Measurements from ENCODE around the gene POLR2F.
A peak's percentile ranks its signal among the peaks of the same experiment; 100 is the strongest.
"Not testable (repeated sequence)": the region's sequence is repeated elsewhere in the genome, so short reads cannot be mapped to it uniquely, and the experiment has no call there.

The POLR2F gene

DNA sequence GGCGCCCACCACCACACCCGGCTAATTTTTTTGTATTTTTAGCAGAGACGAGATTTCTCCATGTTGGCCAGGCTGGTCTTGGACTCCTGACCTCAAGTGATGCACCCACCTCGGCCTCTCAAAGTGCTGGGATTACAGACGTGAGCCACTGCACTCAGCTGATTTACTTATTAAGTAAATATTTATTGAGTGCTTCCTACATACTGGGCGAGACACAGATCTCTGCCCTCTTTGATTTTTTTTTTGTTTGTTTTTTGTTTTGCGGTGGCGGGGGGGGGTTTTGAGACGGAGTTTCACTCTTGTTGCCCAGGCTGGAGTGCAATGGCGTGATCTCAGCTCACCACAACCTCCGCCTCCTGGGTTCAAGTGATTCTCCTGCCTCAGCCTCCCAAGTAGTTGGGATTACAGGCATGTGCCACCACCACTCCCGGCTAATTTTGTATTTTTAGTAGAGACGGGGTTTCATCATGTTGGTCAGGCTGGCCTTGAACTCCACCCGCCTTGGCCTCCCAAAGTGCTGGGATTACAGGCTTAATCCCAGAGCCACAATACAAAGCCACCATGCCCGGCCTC is 2.4 kb downstream of the POLR2F start:
- DNase-seq = peak; percentile 42

DNA sequence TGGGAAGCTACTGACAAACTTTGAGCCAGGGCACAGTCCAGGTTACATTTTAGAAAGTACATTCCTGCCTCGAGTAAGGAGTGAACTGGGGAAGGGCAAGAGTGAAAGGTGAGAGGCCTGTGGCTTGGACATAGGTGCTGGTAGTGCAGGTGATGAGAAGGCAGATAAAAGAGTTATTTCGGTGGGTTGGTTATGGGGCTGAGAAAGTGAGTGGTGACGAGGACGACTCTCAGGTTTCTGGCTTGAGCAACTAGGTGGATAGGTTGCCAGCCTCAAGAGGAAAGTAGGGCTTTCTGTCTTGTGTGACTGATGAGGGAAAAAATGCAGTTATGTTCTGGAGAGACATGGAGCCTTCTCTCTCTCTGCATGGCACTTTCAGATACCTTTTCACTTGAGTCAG is 3.7 kb downstream of the POLR2F start:
- DNase-seq = no peak

DNA sequence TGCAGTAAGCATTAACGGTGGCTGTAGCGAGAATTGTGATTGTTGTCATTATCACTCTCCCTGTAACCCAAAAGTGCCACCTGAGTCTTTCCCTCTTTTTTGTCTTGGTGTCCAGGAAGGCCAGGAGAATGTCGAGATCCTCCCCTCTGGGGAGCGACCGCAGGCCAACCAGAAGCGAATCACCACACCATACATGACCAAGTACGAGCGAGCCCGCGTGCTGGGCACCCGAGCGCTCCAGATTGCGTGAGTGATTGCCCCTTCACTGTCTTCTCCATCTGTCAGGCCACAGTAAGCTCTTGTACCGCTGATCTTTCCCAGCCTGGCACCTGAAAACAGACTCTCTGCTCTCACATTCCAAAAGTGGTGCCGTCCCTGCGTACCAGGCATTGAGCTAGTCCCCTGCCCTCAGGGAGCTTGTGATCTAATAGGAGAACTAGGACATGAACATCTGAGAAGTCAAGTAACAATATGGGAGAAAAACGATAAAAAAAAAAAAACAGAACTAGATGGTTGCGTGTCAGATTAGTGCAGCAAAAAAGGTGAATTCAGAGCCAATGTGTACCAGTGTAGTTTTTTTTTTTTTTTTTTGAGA is 5.8 kb downstream of the POLR2F start:
- DNase-seq = no peak

DNA sequence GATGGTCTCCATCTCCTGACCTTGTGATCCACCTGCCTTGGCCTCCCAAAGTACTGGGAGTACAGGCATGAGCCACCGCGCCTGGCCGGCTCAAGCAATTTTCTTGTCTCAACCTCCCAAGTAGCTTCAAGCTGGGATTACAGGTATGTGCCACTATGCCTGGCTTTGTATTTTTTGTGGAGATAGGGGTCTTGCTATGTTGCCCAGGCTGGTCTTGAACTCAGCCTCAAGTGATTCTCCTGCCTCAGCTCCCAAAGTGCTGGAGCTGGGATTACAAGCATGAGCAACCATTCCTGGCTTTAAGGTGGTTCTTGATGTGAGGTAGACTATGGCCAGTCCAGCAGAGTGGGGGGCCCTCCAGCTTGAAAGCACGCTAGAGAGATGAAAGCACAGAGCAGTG is 7.6 kb downstream of the POLR2F start:
- DNase-seq = no peak

GRCh38 chr22:37965940-37966664 is 12.6 kb downstream of the POLR2F start:
- no peak for DNase-seq

DNA sequence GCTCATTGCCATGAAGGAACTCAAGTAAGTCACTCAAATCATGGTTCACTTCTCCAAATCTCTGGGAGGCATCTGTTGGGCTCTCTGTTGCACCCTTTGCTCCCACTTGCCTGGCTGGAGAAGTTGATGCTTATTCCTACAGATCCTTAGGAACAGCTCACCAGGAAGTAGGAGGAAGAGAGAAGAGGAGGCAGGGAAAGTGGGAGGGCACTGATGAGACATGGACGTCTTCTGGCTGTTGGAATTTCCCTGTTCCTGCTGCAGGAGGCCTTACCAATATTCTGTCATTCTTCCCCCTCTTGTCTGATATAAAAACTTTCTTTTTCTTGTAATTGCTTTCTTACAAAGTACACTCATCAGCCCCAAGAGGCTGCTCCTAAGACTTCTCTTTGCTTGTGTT is 13.6 kb downstream of the POLR2F start:
- DNase-seq = no peak

GRCh38 chr22:37967637-37968451 is 14.3 kb downstream of the POLR2F start:
- DNase-seq = no peak

DNA sequence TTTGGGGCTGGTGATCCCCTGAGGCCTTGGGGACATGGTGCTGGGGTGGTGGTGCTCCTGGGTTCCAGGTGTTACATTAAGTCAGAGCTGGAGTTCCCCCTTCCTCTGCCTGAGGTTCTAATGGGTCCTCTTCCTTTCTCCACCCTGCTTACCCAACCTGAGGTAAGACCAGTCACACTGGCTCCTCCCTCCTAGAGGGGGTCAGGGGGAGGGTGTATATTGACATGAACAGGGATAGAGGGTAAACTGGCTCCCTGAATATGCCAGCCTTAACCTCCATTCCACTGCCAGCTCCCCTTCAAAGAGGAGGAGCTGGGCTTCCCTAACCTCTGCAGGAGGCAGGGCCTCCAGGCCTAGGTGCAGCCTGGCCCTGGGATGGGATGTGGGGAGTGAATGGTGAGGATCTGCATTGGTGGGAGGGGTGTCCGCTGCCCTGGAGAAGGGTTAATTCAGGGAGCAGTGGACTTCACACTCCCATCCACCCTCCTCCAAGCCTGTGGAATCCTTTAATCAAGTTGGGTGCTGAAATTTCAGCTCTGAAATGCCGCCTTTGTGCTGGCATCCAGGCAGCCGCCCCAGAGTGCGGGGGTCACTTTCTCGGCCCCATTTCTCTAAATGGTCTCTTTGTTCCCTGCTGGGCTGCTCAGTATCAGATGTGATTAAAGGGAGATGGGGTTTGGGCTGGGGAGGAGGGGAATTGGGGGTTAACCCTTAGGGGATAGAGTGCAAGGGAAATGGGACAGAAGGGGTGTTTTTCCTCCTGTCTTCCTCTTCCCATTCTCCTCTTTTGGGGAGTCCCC is 15.2 kb downstream of the POLR2F start:
- no peak for DNase-seq

DNA sequence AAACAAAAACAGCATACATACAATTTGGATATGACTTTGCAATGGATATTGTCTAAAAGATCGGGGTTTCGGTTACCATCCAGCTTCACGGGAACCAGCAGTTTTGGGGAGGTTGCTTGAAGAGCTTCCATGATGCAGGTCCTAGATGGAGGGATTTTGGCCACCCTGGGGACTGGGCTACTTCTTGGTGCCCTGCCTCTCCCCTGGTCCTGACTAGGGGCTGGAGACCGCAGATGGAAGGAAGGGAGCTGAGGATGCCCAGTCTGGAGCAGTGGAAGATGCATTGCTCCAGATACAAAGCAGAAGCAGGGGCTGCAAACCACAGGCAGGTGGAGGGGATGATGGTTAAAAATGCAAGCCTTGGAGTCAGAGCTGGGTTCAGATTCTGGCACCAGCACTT is 17.4 kb downstream of the POLR2F start:
- no peak for DNase-seq

- DNase-seq = no peak
Measured at GRCh38 chr22:37971475-37972434, 18.3 kb downstream of the POLR2F start.

GRCh38 chr22:37972527-37972926 is 19.0 kb downstream of the POLR2F start:
- DNase-seq = no peak

GRCh38 chr22:37973271-37974170 is 20.0 kb downstream of the POLR2F start:
- DNase-seq = no peak

GRCh38 chr22:37975153-37975552 is 21.7 kb downstream of the POLR2F start:
- DNase-seq = no peak

- not testable (repeated sequence) for DNase-seq
Measured at GRCh38 chr22:37976022-37976421, 22.5 kb downstream of the POLR2F start.

DNA sequence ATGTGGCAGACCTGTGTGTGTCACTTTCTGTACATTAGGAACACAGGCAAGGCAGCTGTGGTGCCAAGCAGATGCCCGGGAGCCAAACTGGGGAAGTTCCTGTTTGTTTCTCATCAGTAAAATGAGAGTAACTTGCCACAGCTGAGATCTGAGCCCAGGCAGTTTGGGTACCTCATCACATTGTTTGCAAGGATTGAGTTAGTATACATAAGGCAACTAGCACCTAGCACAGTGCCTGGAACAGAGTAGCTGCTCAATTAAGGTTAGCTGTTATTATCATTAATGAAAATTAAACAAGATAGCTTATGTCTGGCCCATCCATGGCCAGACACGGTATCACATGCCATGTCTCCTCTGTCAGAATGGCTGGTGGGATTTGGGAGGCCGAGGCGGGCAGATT is 23.0 kb downstream of the POLR2F start:
- no peak for DNase-seq

GRCh38 chr22:37979782-37980181 is 26.3 kb downstream of the POLR2F start:
- no peak for DNase-seq

DNA sequence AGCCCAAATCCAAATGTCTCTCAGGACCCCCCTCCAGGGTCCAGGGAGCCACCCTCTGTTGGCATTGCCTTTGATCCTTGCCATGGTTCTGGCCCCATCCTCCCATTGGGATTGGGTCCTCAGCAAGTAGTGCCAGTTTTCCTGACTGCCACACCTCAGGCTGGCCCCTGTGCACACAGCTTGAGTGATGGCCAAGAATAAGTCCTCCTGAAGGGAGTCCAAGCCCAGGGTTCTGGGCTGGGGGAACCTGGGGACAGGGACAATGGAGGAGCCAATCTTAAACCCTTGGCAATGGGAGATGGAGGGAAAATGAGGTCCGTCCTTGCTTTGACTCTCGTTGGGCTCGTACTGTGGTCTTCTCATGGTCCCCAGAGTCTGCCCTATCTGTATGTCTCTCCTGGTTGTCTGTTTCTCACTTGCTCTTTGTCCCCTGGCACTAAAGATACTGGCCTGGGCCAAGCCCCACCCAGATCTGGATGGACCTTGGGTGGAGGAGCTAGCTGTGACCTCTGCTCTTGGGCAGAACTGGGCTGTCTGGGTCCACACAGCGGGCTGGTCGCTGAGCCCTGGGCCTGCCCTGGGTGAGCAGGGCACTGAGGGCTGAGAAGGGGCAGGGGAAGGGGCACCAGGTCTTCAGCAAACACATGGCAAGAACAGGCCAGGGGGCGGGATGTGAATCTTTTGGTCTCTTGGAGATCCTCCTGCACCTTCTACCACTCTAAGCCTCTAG is 27.9 kb downstream of the POLR2F start:
- DNase-seq = no peak

GRCh38 chr22:37982151-37982785 is 28.8 kb downstream of the POLR2F start:
- DNase-seq = no peak
